GM21786 (cell line): Measurements from ENCODE around the gene NTMT1.

Source experiments
- ATAC-seq: cut with Tn5 transposase; IDR thresholded peaks from one replicate; pipeline ENCODE4 v1.9.1; 2021; ENCODE audit not compliant: unreplicated experiment

NTMT1 gene

DNA sequence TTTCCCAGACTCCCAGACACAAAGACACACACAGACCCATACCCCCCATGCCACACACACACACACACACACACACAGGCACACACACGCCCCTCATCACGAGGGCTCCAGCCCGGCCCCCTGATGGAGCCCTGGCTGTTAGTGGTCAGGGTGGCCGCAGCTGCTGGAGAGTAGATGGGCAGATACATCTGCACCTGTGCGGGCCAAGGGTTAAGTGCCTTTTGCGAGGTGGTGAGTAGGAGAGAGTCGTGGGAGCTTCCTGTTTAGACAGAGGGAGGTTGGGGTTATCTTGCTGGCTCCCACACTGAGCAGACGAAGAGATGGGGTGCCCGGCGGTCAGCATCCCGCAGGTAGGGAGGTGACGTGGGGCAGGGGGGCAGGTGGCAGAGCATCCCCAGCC lies 47.6 kb downstream of the NTMT1 start:
- ATAC-seq, result no peak

- ATAC-seq, result no peak
These were observed 48.3 kb downstream of the NTMT1 start for GRCh38 chr9:129674229-129674628.

GRCh38 chr9:129675620-129676019 lies 49.7 kb downstream of the NTMT1 start:
- no peak for ATAC-seq

DNA sequence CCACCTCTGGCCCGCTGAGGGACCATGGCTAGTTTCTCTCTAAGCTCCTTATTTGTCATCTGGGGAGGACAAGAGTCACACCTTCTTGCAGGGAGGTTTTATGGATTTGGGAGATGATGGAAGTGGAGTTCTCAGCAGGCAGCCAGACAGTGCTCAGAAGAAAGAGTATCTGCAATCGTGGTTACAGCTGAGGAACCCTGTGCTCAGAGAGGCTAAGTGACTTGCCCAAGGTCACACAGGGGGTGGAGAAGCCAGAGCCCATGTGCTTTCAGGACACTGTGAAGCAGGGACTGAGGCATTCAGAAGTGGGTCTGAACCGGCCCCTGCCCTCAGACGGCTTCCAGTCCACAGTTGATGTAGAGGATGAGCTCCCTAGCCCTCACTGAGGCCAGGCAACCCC lies 50.3 kb downstream of the NTMT1 start:
- no peak for ATAC-seq

GRCh38 chr9:129676975-129677374 lies 51.0 kb downstream of the NTMT1 start:
- no peak for ATAC-seq

DNA sequence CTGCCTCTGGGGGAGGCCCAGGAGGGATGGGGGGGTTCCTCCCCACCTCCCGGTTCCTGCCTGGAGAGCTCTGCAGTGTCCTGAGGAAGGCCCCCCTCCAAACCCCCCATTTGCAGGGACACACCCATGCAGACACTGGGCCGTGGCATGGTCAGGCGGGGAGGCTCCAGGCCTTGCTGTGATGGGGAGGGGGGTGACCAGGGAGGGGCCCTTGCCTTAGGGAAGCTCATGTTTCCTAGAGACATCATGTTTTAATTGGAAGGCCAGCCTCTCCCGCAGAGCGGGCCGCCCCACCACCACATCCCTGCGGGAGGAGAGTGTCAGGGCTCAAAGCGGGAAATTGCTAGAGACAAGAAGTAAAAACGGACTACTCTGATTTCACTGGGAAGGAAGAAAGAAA lies 51.5 kb downstream of the NTMT1 start:
- no peak for ATAC-seq

DNA sequence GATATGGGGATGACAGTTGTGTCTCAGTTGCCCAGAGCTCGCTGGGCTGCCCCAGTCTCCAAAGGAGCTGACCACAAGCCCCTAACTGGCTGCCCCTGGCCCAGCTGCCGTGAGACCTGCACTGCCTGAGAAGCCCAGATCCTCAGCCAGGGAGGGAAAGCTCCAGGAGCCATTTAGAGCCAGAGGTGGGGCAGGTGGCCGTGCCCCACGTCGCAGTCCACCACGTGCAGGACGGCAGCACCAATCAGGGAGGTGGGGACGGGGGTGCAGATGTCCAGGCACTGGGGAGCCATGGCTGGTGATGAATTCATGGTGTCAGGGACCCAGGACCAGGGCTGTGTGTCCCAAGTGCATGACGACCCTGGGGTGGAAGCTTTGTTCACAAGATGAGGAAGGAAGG lies 52.9 kb downstream of the NTMT1 start:
- ATAC-seq, result no peak

DNA sequence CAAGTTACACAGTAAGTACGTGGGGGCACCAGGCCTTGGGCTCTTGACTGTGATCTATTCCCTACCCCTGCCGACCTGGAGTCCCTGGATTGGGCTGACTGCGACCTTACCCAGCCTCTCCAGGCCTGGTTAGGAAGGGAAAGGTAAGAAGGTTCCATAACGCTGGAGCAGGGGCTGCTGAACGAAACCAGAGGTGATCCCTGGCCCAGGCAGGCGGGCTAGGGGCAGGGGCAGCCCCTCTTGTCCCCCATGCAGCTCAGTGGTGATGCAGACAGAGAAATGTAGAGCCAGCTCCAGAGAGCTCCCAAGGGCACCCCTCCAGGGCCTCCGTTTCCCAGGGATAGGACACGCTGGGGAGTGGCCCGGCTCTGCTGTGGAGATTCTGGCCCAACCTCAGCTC lies 53.6 kb downstream of the NTMT1 start:
- ATAC-seq, result no peak

- ATAC-seq, result no peak
These were observed 56.0 kb downstream of the NTMT1 start for GRCh38 chr9:129681924-129682323.

DNA sequence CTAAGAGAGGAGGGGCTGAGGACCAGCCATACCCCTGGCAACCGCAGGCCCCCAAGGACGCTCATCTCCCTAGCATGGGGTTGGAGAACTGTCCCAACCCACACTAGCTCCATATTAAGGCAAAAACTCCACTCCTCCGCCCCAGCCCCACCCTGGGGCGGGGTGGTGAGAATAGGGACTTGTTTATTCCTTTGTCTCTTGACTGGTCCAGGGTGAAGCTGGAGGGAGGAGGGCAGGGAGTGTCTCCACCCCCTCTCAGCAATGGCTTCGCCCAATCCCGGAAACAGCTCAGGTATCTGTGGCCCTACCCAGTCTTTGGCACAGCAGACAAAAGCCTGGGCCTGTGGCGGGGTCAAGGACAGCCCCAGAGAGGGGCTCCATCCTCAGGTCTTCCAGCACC lies 56.4 kb downstream of the NTMT1 start:
- ATAC-seq, result no peak

- ATAC-seq, result no peak
These were observed 59.4 kb downstream of the NTMT1 start for GRCh38 chr9:129685220-129685932.
